ENCODE measurements around the gene UBE2E1.
A peak's percentile ranks its signal among the peaks of the same experiment; 100 is the strongest.
"Not testable (repeated sequence)": the region's sequence is repeated elsewhere in the genome, so short reads cannot be mapped to it uniquely, and the experiment has no call there.

Gene UBE2E1

DNA sequence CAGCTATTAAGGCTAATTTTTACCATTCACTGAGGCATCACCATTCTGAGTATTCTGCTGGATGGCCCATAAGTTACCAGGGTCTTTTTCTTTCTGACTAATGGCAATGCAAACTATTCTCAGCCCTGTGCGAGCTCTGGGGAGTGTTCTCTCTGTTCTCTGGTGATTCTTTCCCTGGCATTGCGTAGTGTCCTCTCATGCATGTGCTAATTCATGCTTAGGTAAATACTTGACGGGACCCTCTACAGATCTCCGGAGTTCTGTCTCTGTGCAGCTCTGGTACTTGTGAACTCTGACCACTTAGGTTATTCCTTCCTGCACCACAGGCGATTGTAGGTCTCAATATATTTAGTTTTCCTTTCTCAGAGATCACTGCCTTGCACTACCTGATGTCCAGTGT lies 34.8 kb downstream of the UBE2E1 start:
- Mint-ChIP-seq H3K36me3 (no peaks in the 10 kb centered on the region), H3K4me1 (peaks cover 41% of the 10 kb centered on the region), H3K27ac (no peak overlapping the region), H3K9me3 (no peaks in the 10 kb centered on the region), H3K4me3 (no peak overlapping the region)
- no peak for ATAC-seq
- DNase-seq (ENCODE audit: low spot score in 2 of 2), result no peak

DNA sequence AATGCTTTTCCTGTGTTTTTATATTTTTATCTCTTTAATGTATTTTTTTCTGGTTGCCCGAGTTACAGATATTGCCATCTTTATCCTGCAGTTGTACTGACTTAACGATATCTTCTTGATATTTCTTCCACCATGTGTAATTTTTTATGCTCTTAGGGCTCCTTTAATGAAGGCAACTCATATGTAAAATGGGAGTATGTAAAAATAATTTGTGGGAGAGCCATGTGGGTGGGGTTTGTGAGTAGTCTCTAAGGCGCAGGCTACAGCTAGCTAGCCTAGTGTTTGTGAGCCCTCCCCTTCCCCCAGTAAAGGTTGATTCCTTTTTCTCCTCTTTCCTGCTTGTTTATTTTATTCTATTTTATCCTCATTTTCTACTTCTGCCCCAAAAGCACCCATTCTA lies 38.1 kb downstream of the UBE2E1 start:
- DNase-seq (ENCODE audit: low spot score in 2 of 2) (no peak), ATAC-seq (no peak)
- Mint-ChIP-seq H3K9me3 (no peaks in the 10 kb centered on the region), H3K36me3 (no peaks in the 10 kb centered on the region), H3K4me3 (no peak overlapping the region), H3K27ac (no peak overlapping the region), H3K4me1 (peaks cover 28% of the 10 kb centered on the region)

DNA sequence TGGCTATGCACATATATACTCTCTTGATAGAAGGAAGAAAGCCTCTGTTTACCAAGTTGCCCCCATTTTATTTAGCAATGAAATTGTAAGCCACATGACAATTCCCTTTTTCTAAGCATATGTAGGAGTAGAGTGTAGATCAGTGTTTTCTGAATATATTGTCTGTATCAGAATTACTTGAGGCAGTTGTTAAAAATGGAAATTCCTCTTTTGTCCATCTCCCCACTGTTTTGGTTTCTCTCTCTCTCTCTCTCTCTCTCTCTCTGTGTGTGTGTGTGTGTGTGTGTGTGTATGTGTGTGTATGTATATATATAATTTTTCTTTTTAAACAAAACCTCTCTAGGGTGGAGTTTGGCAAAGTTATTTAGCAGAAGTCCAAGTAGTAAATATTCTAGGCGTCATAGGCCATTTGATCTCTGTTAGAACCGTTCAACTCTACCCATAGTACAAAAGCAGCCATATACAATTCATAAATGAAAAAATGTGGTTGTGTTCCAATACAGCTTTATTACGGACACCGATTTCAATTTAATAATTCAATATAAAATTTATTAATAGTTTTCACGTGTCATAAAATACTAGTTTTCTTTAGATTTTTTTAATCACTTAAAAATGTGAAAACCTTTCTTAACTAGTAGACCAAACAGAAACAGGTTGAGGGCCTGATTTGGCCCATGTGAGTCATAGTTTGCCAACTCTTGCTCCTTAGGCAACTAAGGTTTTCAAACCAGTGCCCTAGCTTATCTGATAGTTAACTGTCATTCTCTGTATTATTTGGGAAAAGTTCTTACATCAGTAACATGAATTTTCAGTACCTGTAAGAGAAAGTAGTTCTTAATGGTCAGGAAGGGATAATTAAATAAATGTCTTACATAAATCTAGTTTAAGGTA lies 39.8 kb downstream of the UBE2E1 start:
- peaks cover 28% of the 10 kb centered on the region for H3K4me1 Mint-ChIP-seq
- H3K9me3 Mint-ChIP-seq, result no peaks in the 10 kb centered on the region
- H3K36me3 Mint-ChIP-seq, result no peaks in the 10 kb centered on the region
- ATAC-seq (no peak), DNase-seq (ENCODE audit: low spot score in 2 of 2) (no peak)
- no peak overlapping the region for H3K4me3 Mint-ChIP-seq
- H3K27ac Mint-ChIP-seq, result no peak overlapping the region

DNA sequence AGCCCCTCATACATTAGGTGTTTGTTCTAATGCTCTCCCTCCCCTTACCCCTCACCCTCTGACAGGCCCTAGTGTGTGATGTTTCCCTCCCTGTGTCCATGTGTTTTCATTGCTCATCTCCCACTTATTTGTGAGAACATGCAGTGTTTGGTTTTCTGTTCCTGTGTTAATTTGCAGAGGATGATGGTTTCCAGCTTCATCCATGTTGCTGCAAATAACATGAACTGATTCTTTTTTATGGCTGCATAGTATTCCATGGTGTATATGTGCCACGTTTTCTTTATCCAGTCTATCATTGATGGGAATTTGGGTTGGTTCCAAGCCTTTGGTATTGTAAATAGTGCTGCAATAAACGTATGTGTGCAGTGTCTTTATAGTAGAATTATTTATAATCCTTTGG lies 43.7 kb downstream of the UBE2E1 start:
- H3K9me3 Mint-ChIP-seq; DNase-seq (ENCODE audit: low spot score in 2 of 2); H3K4me3 Mint-ChIP-seq; H3K27ac Mint-ChIP-seq; ATAC-seq; H3K4me1 Mint-ChIP-seq: not testable (repeated sequence)
- peaks cover 12% of the 10 kb centered on the region for H3K36me3 Mint-ChIP-seq

- peaks cover 3% of the 10 kb centered on the region for H3K9me3 Mint-ChIP-seq
- no peak for DNase-seq (ENCODE audit: low spot score in 2 of 2)
- H3K27ac Mint-ChIP-seq, result no peak overlapping the region
- ATAC-seq, result no peak
- no peak overlapping the region for H3K4me3 Mint-ChIP-seq
- peaks cover 12% of the 10 kb centered on the region for H3K36me3 Mint-ChIP-seq
- peaks cover 29% of the 10 kb centered on the region for H3K4me1 Mint-ChIP-seq
These were observed 50.5 kb downstream of the UBE2E1 start for GRCh38 chr3:23856286-23856685.

- Mint-ChIP-seq H3K9me3 (no peaks in the 10 kb centered on the region), H3K36me3 (no peaks in the 10 kb centered on the region), H3K4me1 (peaks cover 47% of the 10 kb centered on the region), H3K4me3 (no peak overlapping the region), H3K27ac (no peak overlapping the region)
- ATAC-seq (no peak), DNase-seq (ENCODE audit: low spot score in 2 of 2) (no peak)
These were observed 53.4 kb downstream of the UBE2E1 start for GRCh38 chr3:23859012-23859743.

- H3K27ac Mint-ChIP-seq, result no peak overlapping the region
- H3K36me3 Mint-ChIP-seq, result no peaks in the 10 kb centered on the region
- ATAC-seq (no peak), DNase-seq (ENCODE audit: low spot score in 2 of 2) (no peak)
- peaks cover 51% of the 10 kb centered on the region for H3K4me1 Mint-ChIP-seq
- no peak overlapping the region for H3K4me3 Mint-ChIP-seq
- no peaks in the 10 kb centered on the region for H3K9me3 Mint-ChIP-seq
These were observed 54.2 kb downstream of the UBE2E1 start for GRCh38 chr3:23859839-23860382.

GRCh38 chr3:23861689-23862088 lies 55.9 kb downstream of the UBE2E1 start:
- peaks cover 59% of the 10 kb centered on the region for H3K4me1 Mint-ChIP-seq
- no peak overlapping the region for H3K27ac Mint-ChIP-seq
- ATAC-seq (no peak), DNase-seq (ENCODE audit: low spot score in 2 of 2) (no peak)
- H3K9me3 Mint-ChIP-seq, result no peaks in the 10 kb centered on the region
- no peaks in the 10 kb centered on the region for H3K36me3 Mint-ChIP-seq
- H3K4me3 Mint-ChIP-seq, result no peak overlapping the region

DNA sequence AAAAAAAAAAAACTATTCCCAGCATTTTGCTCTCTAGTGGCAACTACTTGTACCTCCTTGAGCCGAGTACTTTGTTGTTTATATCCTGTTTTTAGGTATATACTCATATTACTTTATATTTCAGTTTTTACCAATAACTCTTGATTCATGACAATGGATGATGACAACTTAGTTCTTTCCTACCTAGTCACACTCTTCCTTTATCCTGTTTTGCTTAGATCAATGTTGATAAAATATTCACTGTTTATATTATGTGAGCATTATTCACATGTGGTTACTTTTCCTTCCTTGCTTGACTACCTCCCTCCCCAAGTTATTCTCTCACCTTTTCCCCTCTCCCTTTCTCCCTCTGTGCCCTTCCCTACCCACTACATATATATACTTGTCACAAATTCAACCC lies 57.3 kb downstream of the UBE2E1 start:
- H3K4me1 Mint-ChIP-seq, result peaks cover 51% of the 10 kb centered on the region
- H3K36me3 Mint-ChIP-seq, result no peaks in the 10 kb centered on the region
- no peak overlapping the region for H3K27ac Mint-ChIP-seq
- DNase-seq (ENCODE audit: low spot score in 2 of 2) (no peak), ATAC-seq (no peak)
- no peaks in the 10 kb centered on the region for H3K9me3 Mint-ChIP-seq
- no peak overlapping the region for H3K4me3 Mint-ChIP-seq

- DNase-seq (ENCODE audit: low spot score in 2 of 2), result no peak
- Mint-ChIP-seq H3K4me1 (peaks cover 42% of the 10 kb centered on the region), H3K36me3 (peaks cover 7% of the 10 kb centered on the region), H3K4me3 (no peak overlapping the region), H3K9me3 (no peaks in the 10 kb centered on the region), H3K27ac (no peak overlapping the region)
- ATAC-seq, result no peak
These were observed 59.2 kb downstream of the UBE2E1 start for GRCh38 chr3:23864931-23865330.

DNA sequence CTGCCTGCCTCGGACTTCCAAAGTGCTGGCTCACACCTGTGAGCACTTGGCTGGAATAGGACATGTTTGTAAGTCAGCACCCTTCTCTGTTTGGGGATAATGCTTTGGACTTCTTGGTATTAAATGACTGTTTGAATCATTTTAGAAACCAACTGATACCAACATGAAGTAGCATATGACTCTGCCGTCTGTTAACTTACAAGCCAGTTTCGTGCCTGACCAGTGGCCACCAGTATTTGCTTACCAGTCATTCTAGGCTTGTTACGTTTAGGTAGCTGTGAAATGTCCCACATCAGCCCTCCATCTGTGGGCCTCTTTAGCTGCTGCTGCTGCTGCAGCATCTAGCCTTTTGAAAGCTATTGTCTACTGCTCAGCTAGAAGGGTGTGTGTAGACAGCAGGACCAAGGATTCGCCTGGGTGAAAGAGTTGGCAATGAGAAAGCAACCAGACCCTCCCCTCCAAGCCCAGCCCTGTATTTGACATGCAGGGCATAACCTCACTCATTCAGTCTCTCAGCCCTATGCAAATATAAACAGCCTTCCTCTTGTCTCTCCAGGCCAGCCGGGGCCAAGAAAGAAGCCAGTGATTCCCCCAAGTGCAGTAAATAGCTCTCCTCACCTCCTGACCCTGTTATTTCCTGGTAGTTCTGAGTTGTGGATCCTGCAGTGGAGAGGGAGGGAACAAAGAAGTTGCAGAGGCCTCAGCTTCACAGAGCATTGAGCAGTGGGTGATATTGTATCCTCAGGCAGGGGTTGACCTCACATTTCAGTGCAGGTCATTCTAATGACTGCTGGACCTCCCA lies 60.0 kb downstream of the UBE2E1 start:
- Mint-ChIP-seq H3K27ac (peak overlapping the region; percentile 57), H3K9me3 (no peaks in the 10 kb centered on the region), H3K4me1 (peaks cover 42% of the 10 kb centered on the region), H3K36me3 (peaks cover 7% of the 10 kb centered on the region), H3K4me3 (no peak overlapping the region)
- ATAC-seq, result peak; percentile 21
- DNase-seq (ENCODE audit: low spot score in 2 of 2), result no peak

DNA sequence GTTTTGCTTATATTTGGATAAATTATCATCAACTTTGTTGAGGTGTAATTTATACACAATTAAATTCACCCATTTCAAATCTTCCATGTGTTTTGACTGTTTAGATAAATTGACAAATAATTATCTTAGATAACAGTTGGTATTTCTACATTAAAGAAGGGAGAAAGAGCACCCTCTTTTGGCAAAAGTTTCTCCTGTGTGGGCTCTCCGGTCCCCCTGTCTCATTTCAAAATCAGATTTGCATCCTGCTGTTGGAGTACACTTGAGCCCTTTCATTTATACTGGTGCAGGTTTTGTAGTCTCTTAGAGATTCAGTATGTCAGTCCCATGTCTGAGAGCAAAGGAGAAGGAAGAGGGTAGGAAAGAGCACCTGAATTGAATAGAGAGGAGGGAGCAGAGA lies 61.6 kb downstream of the UBE2E1 start:
- no peak for DNase-seq (ENCODE audit: low spot score in 2 of 2)
- H3K4me1 Mint-ChIP-seq, result peaks cover 34% of the 10 kb centered on the region
- H3K36me3 Mint-ChIP-seq, result peaks cover 7% of the 10 kb centered on the region
- H3K4me3 Mint-ChIP-seq, result no peak overlapping the region
- peak overlapping the region; percentile 21 for H3K27ac Mint-ChIP-seq
- ATAC-seq, result no peak
- no peaks in the 10 kb centered on the region for H3K9me3 Mint-ChIP-seq

- no peak for DNase-seq (ENCODE audit: low spot score in 2 of 2)
- Mint-ChIP-seq H3K27ac (peak overlapping the region; percentile 21), H3K36me3 (peaks cover 7% of the 10 kb centered on the region), H3K4me1 (peaks cover 34% of the 10 kb centered on the region), H3K4me3 (no peak overlapping the region), H3K9me3 (no peaks in the 10 kb centered on the region)
- no peak for ATAC-seq
These were observed 62.1 kb downstream of the UBE2E1 start for GRCh38 chr3:23867838-23868237.

DNA sequence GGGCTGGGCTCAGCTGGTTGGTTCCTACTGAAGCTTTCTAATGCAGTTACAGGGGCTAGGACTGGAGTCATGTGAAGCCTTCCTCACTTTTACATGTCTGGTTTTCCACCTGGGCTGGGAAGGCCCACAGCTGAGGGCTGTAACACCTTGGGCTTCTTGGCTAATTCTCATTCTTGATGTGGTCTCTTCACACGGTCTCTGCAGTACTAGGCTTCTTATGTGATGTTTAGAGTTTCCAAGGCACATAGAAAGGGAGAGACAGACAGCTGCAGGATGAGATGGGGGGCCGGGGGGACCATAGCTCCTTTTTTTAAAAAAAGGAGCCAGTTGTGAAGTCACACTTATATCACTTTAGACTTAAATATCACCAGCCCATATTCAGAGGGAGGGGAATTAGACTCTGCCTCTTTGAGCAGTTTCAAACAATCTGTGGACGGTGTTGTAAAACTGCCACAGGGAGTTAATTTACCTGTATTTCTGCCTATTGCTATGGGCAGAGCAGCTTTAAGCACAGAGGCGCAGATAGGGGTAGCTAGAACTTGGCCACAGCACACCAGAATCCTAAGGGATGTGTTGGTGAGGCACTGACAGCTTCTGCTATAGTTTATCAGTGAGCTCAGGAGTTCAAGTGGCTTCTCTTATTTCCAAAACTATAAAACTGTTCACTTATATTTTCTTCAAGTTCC lies 64.4 kb downstream of the UBE2E1 start:
- H3K27ac Mint-ChIP-seq, result no peak overlapping the region

GRCh38 chr3:23870663-23871043 lies 64.9 kb downstream of the UBE2E1 start:
- not testable (repeated sequence) for ATAC-seq; H3K4me3 Mint-ChIP-seq; H3K27ac Mint-ChIP-seq; H3K9me3 Mint-ChIP-seq; DNase-seq (ENCODE audit: low spot score in 2 of 2); H3K36me3 Mint-ChIP-seq
- peaks cover 26% of the 10 kb centered on the region for H3K4me1 Mint-ChIP-seq

More for the DNA sequence above, 64.4 kb downstream of the UBE2E1 start:
- Mint-ChIP-seq H3K4me1 (peaks cover 30% of the 10 kb centered on the region), H3K4me3 (no peak overlapping the region), H3K9me3 (no peaks in the 10 kb centered on the region), H3K36me3 (peaks cover 7% of the 10 kb centered on the region)
- DNase-seq (ENCODE audit: low spot score in 2 of 2), result no peak
- ATAC-seq, result no peak
